ENCODE measurements around the gene ACP3.
"Not testable (repeated sequence)": the region's sequence is repeated elsewhere in the genome, so short reads cannot be mapped to it uniquely, and the experiment has no call there.

DNA sequence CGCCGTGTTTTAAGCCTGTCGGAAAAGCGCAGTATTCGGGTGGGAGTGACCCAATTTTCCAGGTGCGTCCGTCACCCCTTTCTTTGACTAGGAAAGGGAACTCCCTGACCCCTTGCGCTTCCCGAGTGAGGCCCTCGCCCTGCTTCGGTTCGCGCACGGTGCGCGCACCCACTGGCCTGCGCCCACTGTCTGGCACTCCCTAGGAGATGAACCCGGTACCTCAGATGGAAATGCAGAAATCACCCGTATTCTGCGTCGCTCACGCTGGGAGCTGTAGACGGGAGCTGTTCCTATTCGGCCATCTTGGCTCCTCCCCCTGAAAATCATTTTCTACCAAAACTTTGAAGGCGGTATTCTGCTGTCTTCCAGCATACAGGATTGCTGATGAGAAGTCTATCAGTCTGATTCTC, 59.7 kb downstream of the ACP3 start:
- not testable (repeated sequence) for TF ChIP-seq POLR2A (IDR thresholded peaks at IDR 0.05)
- TF ChIP-seq, protein P1, sequence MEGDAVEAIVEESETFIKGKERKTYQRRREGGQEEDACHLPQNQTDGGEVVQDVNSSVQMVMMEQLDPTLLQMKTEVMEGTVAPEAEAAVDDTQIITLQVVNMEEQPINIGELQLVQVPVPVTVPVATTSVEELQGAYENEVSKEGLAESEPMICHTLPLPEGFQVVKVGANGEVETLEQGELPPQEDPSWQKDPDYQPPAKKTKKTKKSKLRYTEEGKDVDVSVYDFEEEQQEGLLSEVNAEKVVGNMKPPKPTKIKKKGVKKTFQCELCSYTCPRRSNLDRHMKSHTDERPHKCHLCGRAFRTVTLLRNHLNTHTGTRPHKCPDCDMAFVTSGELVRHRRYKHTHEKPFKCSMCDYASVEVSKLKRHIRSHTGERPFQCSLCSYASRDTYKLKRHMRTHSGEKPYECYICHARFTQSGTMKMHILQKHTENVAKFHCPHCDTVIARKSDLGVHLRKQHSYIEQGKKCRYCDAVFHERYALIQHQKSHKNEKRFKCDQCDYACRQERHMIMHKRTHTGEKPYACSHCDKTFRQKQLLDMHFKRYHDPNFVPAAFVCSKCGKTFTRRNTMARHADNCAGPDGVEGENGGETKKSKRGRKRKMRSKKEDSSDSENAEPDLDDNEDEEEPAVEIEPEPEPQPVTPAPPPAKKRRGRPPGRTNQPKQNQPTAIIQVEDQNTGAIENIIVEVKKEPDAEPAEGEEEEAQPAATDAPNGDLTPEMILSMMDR (IDR thresholded peaks at IDR 0.05 in 4 of 5, conservative IDR thresholded peaks at IDR 0.05 in 1 of 5): not testable (repeated sequence)

All from gastrocnemius medialis (tissue), 4 donors.